Embryonic facial prominence (tissue), 1 donor: ENCODE results near the gene CTPS1.

Experiments
- DNase-seq: peaks from one replicate; pipeline ENCODE4 v3.0.0-alpha.2; 2016; ENCODE audit errors: extremely low spot score

Gene CTPS1

DNA sequence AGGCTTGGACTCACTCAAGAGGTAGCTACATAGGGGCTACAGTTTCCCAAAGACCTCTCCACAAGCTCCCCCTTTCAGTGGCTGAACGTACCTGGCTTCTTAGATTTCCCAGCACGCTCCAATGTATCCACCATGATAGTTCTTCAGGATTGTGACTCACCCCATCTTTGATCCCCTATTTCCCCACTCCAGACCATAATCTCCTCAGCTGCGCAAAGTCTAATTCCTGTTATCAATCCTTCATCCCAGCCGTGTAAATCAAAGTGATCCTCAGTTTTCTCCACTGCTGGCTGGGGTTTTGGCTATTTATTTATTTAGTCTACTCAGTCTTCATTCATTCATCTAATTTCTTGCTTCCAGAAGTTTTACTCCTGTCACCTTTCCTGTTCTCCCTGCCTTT is 13.1 kb upstream of the CTPS1 start:
- no peak for DNase-seq

DNA sequence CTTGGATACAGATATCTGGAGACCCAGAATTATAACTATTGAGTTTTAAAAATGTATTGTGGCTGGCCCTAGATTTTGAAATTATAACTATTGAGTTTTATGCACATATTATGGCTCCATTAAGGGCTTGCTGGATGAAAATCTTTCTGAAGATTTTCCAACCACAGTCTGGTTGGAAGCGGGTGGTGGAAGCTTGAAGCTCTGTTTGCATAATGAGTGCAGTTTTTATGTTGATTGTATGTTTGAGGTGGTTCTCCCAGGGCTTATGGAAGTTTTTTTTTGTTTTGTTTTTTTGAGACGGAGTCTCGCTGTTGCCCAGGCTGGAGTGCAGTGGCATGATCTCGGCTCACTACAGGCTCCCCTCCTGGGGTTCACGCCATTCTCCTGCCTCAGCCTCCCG is 10.1 kb upstream of the CTPS1 start:
- no peak for DNase-seq

- no peak for DNase-seq
Observed at GRCh38 chr1:40971966-40972365, 7.5 kb upstream of the CTPS1 start.

- no peak for DNase-seq
Observed at GRCh38 chr1:40973912-40974311, 5.6 kb upstream of the CTPS1 start.

- no peak for DNase-seq
Observed at GRCh38 chr1:40974945-40975344, 4.6 kb upstream of the CTPS1 start.

- DNase-seq = no peak
Observed at GRCh38 chr1:40976952-40977690, 2.4 kb upstream of the CTPS1 start.

DNA sequence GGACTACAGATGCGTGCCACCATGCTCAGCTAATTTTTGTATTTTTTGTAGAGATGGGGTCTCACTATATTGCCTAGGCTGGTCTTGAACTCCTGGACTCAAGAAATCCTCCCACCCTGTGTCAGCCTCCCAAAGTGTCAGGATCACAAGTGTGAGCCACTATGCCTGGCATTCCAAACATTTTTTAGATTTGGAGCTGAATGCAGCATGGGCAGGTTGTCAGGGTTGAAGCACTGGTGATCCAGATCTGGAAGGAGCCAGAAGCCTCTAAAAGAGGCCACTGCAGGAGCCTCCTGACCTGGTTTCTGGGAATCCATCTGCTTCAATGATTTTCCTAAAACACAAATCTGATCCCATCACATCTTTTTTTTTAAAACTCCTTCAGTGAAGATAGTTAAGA is 1.8 kb upstream of the CTPS1 start:
- no peak for DNase-seq

- no peak for DNase-seq
Observed at GRCh38 chr1:40978886-40979240, 633 bp upstream of the CTPS1 start.

DNA sequence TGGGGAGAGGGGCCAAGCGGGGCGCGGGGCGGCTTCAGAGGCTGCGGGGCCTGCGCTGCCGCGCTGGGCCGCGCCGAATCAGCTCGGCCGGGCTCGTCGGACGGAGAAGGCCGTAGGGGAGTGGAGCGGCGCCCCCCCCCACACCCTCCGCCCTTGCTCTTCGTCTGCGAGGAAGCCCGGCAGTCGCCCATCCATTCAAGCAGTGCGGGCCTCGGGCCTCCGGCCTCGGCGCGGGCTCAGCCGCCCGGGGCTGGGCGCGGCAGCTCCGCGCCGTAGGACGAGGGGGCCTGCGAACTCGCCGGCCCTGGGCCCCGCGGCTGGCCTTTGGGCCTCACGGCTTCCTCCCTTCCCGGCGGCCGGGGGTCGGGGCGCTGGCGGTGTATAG is 564 bp downstream of the CTPS1 start:
- no peak for DNase-seq

DNA sequence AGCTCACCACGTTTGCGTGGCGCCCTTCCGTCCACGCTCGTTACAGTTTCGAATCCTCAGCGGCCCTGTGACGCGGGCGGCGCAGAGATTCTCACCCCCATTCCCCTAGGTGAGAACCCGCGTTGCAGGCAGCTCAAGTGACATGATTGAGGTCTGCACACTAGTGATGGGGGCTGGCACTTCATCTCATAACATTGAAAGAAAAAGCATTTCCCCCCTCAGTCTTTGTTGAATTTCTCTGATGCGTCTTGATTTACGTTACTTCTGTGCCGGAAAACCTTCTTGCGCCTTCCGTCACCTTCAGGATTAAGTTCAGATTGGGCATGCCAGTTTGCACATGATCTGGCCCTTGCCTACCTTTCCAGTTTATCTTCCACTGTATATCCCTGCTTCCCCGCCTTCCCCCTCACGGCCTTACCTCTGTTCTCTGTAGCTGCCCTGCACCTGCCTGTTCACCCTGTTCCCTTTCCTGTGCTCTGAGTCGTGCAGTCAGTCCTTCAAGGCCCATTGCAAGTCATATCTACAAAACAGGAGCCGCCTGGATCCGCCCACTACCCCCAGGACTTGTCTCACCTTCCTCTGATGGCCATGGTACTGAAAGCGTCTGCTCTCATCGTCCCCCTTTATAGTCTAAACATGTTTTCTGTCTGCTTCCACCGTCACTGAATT is 1.1 kb downstream of the CTPS1 start:
- DNase-seq = peak; percentile 29

GRCh38 chr1:40981691-40982448 is 2.4 kb downstream of the CTPS1 start:
- DNase-seq = no peak

DNA sequence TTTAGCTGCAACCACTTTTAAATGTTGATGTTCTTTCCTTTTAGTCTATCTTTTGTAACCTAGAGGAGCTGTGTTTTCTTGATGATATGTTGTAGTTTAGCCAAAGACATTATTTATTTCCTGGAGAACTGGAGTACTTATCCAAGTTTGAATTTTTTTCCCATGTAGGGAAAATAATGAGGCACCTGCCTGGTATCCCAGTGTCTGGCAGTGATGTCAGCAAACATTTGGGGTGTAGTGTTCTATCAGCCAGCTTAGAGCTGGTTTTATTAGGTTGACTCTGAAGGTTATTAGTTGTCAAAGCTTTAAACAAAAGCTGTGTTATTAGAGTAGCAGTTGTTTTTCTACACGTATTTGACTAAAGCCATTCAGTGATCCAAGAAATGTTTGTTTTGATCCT is 3.2 kb downstream of the CTPS1 start:
- DNase-seq = no peak

DNA sequence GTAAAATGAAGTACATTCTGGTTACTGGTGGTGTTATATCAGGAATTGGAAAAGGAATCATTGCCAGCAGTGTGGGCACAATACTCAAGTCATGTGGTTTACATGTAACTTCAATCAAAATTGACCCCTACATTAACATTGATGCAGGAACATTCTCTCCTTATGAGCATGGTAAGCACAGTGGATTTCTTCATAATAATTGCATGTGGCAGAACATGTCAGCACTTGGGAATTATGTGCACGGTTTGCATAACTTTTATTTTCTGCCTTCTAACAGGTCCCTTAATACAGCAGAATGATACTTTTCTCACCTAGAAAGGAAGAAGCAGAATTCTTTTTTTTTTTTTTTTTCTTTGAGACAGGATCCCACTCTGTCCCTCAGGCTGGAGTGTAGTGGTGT is 3.8 kb downstream of the CTPS1 start:
- DNase-seq = no peak

GRCh38 chr1:40984066-40984465 is 4.6 kb downstream of the CTPS1 start:
- DNase-seq = no peak

DNA sequence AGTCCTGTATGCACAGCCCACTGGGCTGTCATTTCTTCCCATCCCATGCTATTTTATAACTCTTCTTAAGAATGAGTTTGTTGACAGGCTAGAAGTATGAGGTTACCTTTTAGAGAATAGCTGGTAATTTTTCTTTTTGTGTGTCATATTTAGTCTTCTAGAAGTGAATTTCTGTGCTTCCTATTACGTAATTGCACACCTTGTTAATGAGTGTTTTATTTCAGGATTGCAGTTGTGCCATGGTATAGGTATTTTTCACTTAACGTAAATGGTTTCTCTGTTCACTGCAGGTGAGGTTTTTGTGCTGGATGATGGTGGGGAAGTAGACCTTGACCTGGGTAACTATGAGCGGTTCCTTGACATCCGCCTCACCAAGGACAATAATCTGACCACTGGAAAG is 5.0 kb downstream of the CTPS1 start:
- no peak for DNase-seq

GRCh38 chr1:40985161-40985560 is 5.7 kb downstream of the CTPS1 start:
- no peak for DNase-seq

DNA sequence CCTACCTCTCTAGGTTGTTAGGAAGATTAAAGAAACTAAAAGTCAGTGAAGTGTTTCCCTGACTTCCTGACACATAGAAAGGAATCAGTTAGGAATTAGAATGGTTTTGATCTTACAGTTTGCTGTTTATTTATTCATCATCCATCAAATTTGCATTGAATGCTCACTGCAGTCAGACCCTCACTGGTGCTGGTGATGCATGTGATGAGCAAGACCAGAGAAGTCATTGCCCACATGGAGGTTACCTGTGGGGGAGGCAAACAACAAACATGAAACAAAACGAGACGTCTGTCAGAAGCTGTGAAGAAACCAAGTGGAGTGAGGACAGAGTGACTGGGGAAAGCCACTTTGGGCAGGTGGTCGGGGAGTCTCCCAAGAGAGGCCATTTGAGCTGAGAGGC is 6.4 kb downstream of the CTPS1 start:
- DNase-seq = no peak

GRCh38 chr1:40986328-40986783 is 6.9 kb downstream of the CTPS1 start:
- no peak for DNase-seq

DNA sequence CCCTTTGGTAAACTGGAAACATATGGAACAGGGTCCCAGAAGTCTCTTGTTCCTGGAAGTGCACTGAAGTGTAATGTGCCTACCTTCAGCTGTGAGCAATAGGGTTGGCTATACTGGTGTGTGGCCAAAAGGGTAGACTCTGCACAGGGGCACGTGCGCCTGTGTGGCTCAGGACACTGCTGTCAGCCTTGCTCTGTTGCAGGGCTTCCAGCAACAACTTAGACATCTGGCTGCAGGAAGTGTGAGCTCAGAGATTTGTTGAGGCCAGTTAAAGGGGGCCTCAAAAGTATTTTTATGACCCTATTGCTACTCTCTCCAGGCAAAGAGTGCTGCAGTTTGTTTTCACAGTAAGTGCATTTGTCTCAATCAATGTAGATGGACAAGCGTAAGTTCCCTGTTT is 7.5 kb downstream of the CTPS1 start:
- no peak for DNase-seq

DNA sequence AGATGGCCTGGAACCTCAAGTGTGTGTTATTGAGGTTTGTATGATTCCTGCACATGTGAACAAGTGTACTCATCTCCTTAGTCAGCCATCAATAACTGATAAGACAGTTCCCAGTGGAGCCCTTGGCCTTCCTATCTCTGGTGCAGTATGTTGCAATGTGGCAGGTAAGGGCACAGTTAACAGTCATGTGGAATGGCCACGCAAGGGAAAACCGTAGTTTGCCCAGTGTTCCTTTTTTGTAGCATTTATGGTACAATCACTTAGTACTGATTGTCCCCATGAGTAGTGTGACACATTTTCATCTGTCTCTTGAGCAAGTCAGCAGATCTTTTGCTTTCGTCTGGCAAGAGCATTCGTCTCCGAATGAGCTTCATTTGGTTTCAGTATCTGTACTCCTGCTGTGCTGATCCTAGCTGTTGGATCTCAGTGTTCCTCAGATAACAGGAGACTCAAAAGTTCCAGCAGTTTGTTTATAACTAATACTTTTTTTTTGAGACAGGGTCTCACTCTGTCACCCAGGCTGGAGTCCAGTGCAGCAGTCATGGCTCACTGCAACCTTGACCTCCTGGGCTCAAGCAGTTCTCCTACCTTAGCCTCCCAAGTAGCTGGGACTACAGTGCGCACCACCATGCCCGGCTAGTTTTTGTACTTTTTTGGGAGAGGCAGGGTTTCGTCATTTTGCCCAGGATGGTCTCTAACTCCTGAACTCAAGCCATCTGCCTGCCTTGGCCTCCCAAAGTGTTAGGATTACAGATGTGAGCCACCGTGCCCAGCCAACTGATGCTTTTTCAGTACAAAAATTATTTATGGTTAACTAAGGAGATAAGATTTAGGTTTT is 8.2 kb downstream of the CTPS1 start:
- no peak for DNase-seq

GRCh38 chr1:40988280-40988679 is 8.8 kb downstream of the CTPS1 start:
- DNase-seq = no peak

DNA sequence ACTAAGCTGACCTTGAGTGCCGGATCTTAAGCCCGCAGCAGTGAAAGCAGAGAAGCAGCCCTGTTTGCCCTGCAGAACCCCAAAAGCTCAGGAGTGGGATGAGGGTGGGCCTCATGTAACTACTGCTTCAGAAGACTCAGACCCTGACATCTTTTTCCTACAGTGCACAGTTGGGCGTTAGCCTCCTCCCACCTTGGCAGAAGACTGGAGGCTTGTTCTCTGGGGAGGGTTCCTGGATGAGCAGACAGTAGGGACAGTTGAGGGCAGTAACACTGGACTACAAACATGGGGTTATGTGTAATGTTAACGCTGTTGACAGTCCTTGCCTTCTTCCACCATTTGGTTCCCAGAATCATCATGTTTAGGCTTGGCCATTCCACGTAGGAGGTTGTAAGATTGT is 9.6 kb downstream of the CTPS1 start:
- DNase-seq = no peak
